GM19193 (cell line): ENCODE results near the gene MYO1F.

ENCODE experiments used
- POLR2A ChIP-seq: IDR thresholded peaks from 4 replicates; pipeline ENCODE4 v1.6.1; 2011; ENCODE audit not compliant: insufficient read depth, insufficient read length; ENCODE audit errors: extremely low read depth

The MYO1F gene

DNA sequence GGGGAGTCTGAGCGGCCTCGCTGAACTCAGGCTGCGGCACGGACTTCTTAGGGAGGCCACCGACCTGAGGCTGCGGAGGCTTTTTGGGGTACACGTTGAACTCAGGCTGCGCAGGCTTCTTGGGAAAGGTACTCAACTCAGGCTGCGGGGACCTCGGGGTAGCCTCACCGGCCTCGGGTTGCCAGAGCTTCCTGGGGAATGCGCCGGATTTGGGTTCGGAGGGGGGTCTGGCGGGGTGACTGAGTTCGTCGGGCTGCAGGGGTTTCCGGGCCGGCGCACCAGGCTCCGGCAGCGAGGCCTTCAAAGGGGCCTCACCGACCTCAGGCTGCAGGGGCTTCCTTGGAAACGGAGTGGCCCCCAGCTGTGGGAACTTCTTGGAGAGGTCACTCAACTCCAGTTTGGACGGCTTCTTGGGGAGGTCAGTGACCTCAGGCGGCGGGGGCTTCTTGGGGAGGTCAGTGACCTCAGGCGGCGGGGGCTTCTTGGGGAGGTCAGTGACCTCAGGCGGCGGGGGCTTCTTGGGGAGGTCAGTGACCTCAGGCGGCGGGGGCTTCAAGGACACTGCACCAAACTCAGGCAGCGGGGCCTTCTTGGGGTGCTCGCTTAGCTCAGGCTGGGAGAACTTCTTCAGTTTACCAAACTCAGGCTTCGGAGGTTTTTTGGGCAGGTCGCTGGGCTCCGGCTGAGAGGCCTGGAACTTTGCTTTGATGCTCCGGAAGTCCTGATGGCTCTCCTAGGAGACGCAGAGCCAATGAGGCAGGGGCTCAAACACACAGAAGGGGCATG lies 78.0 kb downstream of the MYO1F start:
- TF ChIP-seq POLR2A, result no peak

DNA sequence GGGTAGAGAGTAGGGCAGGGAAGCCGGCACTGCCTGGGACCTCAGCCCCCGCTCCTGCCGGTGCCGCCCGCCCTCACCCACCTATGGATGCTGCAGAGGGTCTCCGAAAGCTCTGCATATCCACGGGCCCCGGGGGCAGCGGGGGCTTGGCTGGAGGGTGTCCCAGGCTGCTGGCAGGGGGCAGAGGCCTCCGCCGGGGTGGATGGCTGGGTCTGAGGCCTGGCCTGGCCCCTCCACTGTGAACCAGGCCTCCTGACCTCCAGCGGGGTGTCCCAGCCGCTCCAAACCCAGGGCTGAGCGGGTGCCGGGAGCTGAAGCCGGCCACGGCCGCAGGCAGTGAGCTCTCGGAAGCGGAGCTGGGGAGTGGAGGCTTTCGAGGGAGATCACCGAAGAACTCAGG lies 78.9 kb downstream of the MYO1F start:
- no peak for TF ChIP-seq POLR2A

DNA sequence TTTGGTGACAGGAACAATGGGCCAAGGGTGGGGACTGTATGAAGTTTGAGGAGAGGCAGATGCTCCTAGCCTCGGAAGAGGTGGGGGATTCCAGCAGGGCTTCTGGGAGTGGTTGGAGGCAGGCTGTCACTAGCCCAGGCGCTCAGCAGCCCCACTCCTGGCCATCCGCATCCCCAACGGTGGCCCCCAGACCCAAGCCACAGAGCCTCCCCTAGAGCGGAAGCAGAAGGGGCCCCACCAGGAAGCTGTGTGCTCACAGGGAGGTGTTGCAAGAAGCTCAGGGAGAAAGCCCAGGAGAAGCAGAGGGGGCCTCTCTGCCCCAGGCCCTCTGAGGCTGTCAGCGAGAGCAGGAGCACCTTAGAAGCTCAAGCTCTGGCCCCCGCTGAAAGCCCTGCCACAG lies 83.1 kb downstream of the MYO1F start:
- TF ChIP-seq POLR2A, result no peak

DNA sequence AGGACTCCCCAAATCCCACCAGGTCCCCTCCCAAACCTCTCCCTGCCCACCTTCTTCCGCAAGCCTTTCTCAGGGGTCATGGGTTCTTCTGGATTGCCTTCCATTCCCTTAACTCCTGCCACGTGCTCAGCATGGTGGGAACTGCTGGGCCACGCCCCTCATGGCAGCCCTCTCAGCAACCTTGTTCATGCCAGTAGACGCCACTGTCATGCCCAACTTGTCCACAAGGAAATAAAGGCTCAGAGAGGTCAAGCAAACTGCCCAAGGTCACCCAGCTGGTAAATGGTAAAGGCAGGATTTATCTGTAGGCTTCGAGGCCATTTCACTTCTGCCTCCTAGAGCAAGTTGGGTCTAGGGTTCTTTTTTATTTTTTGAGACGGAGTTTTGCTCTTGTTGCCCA lies 85.7 kb downstream of the MYO1F start:
- no peak for TF ChIP-seq POLR2A

DNA sequence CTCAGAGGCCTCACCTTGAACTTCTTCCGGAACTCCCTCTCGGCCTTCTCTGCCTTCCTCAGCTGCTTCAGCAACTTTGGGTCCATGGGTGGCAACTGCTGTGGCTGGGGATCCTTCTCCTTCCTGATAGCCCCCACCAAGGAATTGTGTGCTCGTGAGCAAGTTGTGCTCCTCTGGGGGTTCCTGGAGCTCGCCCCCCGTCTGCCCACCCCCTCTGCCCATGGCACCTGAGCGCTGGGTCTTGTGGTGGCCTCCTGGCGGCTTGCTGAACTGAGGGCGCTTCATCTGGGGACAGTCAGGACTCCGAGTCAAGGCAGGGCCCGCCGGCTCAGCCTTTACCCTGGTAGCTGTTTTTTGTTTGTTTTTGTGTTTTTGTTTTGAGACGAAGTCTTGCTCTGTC lies 86.4 kb downstream of the MYO1F start:
- no peak for TF ChIP-seq POLR2A

DNA sequence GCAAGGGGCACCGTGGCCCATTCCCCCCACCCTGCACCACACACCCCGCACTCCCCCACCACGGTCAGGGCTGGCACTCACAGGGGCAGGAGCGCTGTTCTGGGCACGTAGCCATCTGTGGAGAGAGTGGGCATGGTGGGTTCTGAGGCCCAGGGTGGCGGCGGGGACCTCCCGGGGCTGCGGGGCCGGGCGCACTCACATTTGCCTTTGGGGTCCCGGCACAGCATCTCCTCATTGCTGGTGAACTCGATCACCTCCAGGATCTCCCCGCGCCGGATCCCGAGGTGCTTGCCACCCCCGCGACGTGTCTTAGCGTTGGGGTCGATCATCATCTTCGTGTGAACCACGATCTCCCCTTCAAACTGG lies 86.9 kb downstream of the MYO1F start:
- TF ChIP-seq POLR2A, result no peak

DNA sequence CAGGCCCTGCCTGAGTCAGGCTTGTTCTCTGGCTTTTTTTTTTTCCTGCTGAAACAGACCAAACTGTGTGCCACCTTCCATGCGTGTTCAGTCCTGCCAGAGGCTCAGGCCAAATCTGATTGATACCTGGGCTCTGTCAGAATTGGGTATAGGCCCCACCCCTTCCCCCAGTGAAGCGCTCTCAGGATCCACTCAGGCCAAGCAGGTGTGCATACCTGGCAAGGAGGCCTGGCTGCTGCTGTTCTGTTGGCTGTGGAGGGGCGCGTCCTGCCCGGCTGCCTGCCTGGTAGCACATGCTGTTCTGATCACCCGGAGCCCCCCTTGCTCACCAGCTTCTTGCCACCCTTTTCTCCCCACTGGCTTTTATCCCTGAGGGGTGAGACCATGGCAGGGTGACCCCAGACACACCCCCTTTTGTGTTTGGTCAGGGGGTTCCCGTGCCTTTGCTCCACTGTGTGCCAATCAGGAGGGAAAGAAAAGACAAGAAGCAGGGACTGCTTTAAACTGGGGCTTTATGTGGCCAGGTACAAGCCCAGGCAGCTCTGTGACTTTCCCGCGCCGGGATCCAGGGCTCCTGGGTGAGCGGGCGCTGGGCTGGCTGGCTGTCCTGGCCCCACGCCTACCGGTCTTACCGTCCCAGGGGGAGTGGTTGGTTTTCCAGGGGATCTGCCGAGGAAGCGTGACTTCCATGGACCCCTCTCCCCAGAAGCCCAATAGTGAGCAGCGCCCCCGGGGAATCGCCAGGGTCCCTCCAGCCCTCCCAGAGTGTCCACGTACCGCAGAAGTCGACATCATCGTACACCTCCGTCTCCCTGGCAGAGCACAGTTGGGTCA lies 87.5 kb downstream of the MYO1F start:
- TF ChIP-seq POLR2A, result peak; percentile 26

DNA sequence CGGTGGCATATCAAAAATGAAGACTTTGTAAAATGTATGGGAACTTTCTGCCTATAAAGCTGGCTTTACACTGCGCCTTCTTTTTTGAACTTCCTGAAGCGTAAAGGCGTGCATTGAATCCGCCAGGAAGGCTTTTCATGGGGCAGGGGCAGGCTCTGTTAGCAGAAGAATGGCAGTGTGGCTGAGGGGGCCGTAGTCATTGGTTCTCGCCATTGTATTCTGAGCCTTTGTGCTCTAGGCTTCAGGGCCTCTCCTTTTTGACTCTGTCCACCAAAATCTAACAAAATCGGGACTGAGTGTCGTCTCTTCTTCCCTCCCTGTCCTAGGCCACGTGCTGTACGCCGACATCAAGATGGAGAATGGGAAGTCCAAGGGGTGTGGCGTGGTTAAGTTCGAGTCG lies 88.9 kb downstream of the MYO1F start:
- no peak for TF ChIP-seq POLR2A

DNA sequence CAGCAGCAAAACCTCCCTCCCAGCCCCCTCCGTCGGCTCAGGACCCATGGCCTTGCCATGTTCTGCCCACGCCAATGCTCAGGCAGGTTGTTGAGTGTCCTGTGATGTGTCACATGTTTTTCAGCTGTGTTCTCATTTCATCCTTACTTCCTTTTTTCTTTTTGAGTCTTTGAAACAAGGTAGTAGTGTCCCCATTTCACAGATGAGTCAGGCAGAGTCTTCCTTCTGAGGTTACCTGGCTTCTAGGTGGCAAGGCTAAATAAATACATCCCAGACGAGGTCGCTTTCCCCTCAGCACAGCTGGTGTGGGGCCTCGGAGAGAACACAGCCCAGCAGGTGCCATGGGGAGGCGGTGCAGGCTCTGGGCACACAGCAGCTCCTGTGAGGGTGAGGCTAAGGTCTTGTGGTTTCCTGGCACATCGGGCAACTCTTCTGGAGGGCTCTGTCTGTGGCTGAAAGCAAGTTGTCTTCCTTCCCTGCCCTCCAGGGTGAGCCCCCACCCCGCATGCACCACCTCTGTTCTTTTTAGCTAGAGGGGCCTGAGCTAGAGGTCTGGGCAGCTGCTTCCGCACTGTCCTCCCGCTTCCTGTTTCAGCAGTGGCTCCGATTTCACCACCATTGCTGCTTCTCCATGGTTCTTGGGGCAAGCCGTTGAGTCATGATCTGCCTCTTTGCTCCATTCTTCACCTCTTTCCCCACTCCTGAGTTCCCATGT lies 89.9 kb downstream of the MYO1F start:
- no peak for TF ChIP-seq POLR2A

DNA sequence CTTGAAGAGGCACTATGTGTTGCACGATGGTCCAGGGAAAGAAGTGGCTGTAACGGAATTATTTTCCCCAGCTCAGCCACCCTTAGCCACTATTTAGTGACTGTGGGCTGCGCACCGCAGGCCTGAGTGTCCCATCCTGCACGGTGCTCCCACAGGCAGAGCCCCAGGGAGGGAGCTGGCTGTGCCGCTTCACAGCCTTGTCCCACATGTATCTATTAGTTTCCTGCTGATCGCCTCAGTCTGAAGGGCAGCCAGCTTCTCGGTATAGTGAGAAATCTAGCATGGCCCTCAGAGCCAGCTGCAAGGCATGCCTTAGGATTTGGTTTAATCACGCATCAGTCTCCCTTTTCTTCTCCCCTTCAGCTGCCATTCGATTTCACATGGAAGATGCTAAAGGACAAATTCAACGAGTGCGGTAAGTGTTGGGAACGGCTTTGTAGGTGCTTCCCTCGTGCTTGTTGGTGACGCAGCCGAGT lies 90.5 kb downstream of the MYO1F start:
- TF ChIP-seq POLR2A, result no peak

DNA sequence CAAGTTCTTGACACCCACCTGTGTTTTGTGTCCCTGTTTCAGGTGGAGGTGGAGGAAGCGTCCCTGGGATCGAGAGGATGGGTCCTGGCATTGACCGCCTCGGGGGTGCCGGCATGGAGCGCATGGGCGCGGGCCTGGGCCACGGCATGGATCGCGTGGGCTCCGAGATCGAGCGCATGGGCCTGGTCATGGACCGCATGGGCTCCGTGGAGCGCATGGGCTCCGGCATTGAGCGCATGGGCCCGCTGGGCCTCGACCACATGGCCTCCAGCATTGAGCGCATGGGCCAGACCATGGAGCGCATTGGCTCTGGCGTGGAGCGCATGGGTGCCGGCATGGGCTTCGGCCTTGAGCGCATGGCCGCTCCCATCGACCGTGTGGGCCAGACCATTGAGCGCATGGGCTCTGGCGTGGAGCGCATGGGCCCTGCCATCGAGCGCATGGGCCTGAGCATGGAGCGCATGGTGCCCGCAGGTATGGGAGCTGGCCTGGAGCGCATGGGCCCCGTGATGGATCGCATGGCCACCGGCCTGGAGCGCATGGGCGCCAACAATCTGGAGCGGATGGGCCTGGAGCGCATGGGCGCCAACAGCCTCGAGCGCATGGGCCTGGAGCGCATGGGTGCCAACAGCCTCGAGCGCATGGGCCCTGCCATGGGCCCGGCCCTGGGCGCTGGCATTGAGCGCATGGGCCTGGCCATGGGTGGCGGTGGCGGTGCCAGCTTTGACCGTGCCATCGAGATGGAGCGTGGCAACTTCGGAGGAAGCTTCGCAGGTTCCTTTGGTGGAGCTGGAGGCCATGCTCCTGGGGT lies 91.5 kb downstream of the MYO1F start:
- TF ChIP-seq POLR2A, result no peak

DNA sequence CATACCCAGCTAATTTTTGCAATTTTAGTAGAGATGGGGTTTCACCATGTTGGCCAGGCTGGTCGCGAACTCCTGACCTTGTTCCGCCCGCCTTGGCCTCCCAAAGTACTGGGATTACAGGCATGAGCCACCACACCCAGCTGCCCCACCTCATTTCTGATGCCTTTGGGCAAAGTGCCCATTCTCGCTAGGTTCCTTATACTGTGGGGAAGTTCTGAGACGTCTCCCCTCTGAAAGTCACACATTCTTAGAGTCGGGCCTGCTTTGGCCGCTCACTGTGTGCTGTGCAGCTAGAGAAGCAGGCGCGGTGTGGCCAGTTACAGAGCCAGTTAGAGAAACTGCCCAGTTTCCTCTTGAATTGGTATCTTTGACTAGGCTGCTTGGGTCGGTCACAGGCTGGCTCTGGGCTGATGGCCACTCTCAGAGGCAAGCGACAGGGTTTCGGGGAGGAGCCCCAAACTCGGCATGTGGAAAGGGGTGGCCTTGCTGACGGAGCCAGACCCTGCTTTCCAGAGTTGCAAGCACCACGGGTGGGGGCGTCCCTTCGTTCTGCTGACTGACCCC lies 92.8 kb downstream of the MYO1F start:
- no peak for TF ChIP-seq POLR2A

DNA sequence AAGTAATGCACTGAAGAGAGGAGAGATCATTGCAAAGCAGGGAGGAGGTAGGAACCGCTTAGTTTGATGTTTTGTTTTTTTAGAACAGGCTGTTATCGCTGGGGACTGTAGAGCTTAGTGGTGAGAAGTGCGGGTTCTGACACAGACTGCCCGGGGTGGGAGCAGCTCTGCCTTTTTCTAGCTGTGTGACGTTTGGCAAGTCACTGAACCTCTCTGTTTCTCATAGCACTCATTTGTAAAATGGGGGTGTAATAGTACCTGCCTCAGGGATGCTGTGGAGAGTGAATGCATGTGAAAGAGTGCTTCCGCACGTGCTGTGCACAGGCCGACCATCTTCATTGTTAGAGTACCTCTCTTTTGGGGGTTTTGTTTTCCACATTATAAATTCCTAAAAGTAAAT lies 94.1 kb downstream of the MYO1F start:
- TF ChIP-seq POLR2A, result no peak

DNA sequence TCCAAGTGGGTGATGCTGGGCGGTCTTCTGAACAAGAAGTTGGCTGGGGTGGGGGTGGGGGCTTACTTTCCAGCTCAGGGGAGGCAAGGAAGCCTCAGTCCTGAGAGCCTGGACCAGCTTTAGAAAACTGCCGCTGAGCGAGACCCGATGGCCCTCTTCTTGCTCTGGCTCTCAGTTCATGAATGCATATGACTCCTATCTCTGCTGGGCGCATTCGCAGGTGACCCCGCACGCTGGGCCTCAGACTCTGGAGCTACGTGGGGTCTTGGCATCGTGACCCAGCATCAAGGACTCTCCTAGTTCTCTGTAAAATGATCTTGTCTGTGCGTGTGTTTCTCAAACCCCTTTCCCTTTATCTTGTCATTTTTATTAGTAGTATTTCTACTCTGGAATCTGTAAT lies 94.5 kb downstream of the MYO1F start:
- TF ChIP-seq POLR2A, result no peak
